T-helper 22 cell (primary cell): ENCODE measurements around the gene GALNTL6.

Experiments used
- DNase-seq: peaks from one replicate; pipeline ENCODE4 v3.0.0-alpha.2; 2020; ENCODE audit warnings: low read depth

The GALNTL6 gene

DNA sequence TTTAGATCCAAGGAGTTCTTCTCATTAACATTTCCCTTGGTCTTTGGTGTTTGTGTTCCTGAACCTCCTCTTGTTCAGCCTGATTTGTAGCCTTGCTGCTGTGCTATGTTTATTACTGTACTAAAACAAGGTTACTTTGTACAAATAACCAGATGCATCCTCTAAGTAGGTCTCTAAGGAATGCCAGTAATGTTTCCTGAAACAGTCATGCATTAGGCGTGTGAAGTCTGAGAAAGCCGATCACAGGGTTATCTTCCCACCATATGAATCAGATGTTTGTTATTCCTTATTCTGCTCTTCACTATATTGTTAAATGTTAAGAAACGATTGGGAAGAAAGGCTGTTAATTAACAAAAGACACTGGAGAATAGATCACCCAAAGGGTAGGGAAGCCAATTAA is 66.9 kb downstream of the GALNTL6 start:
- no peak for DNase-seq

DNA sequence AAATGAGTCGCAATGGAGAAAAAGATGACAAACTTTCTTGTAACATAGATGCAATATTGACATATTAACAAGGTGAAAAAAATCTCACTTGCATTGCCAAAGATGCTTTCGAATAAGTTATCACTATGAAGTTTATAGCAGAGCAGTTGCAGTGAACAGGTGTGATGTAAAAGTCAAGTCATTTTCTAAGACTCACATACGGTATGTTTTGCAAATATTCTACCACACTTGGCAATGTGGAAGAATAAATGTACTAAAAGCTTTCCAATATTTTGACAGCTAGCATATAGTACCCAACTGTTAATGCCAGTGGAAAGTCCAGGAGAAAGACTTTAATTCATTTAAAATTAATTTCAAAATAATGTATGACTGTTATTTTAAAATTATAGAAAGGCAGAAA is 76.5 kb downstream of the GALNTL6 start:
- DNase-seq: no peak

DNA sequence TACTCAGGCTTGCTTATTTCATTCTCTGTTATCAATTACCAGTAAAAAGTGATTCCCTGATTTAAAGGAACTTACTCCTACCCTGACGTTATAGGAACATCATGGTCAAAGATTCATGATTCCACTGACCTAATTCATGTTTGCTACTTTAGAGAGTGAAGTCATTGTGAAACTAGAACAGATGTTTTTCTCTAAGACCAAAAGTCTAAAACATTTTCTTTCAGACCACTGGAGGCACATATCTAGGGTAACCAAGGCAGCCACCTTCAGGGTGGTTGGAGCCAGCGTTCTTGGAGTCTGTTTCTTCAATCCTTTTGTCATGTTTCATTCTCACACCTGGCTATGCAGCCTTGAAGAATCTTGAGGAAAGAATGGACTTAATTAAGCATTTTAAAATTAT is 77.8 kb downstream of the GALNTL6 start:
- DNase-seq: no peak

DNA sequence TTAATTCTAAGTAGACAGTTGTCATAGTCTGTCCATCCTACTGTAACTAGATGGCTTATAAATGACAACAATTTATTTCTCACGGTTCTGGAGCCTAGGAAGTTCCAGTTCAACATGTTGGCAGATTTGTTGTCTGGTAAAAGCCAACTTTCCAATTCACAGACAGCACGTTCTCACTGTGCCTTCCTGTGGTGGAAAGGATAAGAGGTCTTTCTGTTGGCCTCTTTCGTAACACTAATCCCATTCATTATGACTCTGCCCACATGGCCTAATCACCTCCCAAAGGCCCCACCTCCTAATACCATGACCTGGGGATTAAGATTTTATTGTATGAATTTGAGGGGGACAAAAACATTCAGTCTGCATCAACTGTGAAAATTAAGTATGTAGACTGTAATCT is 83.2 kb downstream of the GALNTL6 start:
- DNase-seq: no peak

DNA sequence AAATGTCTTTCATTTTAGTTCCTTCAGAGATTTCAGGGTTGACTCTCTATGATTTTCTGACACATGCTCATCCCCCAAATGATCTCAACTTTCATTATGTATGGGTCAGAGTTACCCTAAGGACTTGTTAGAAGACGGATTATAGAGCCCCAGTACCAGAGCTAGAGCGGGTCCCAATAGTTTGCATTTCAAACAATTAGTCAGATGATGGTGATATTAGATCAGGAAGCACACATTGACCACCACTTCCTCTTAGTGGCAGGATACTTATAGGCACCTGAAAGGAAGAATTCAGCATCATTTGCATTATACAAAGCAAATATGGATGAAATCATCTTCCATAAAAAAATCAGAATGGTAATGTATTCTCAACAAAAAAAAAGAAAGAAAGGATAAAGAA is 106.1 kb downstream of the GALNTL6 start:
- no peak for DNase-seq

DNA sequence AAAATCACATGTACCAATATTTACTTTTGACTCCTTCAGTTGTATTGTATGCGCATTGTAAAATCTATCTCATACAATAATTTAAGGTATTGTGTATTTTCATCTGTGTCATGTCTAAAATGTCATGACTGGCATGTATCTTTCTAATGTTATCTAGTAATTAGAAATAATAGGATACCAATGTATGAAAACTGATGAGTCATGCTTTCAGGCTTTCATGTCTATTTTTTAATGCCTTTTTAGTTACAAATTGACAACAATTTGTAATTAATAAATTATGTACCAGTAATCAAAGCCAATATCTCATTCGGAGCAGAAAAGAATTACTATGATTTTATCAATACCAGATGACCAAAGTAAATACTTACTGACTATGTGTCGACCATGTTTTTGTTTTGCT is 107.7 kb downstream of the GALNTL6 start:
- no peak for DNase-seq

DNA sequence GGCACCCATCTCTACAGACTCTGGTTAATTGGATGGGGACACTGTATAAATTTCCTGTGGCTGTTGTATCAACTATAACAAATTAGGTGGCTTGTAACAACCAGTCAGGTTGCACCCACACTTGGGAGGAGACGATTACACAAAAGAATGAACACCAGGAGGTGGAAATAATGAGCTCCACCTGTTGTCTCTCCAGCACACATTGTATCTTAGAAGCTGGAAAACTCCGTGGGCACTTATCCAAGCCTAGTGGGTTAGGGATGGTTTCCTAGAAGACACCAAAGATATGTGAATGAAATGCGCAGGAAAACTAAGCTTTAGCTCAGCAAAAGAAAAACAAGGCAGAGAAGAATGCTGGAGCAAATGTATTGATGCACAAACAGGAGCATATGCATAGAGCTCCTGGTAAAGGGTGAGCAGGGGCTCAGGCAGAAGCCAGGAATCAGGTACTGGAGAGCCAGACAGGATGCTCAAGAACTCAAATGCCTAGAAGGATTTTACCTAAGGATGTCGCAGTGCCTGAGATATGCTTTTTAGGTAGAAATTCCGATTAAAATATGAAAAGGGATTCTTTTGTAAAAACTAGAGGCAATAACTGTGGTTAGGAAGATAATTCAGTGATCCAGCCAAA is 111.7 kb downstream of the GALNTL6 start:
- no peak for DNase-seq

DNA sequence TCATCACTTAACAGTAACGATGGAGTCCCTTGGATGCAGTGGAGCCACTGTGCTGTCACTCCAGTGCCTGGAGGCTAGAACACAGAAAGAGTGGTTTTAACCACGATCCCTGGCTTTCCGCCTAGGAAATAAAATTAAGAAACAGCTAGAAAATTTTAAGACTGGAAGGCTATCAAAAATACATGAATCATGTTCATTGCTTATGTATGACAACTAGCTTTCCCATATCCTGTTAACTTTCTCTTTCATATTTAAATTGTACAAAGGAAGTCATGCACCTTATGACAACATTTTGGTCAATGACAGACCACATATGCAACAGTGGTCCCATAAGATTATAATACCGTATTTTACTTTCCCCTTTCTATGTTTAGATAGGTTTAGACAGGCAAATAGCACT is 115.1 kb downstream of the GALNTL6 start:
- DNase-seq: no peak

DNA sequence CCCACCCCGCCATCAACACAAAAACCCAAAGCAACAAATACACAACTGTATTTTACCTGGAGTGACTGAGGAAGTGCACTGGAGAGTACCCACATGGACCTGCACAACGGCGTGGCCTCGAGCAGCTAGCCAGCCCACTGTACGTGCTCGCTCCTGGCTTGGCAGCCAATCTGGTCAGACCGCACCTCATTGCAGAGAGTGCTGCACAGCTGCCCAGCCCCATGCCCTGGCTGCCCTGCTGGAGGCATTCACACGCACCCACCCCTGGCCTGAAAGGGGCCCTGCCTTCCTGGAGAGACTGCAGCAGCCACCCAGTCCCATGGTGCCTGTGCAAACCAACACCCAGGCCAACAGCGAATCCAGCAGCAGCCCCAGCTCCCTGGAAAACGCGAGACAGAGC is 116.3 kb downstream of the GALNTL6 start:
- no peak for DNase-seq

DNA sequence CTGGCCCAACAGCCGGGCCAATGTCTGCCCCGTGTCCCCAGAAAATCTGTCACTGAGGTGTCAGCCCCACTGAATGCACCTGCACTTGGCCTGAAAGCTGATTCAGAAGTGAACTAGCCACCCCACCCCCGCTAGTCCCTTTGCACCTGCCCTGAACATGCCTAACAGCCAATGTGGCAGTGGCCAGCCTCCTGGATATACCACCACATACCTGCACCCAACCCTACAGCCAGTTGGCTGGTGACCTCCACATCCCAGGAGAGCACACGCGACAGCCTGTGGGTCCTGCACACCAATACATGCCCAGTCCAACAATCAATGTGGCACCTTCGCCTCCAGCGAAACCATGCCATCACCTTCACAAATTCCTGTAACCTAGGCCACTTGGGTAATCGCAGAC is 116.7 kb downstream of the GALNTL6 start:
- no peak for DNase-seq

DNA sequence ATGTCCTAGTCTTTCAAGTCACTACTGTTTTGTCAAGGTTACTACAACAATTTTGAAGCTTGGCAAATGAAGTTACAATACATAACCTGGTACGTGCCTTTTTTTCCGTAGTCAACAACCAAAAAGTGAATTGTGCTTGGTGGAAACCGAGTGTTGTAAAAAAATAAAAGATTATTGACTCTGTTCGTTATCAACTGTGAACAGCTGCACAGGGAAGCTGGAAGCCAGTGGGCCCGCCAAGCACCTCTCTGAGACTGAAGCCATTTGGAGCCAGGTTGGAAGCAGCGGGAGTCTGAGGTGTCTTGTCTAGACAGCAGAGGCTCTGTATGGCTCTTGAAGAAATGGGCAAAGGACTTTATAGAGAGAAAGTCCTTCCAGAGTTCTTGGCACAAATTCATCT is 119.0 kb downstream of the GALNTL6 start:
- no peak for DNase-seq

DNA sequence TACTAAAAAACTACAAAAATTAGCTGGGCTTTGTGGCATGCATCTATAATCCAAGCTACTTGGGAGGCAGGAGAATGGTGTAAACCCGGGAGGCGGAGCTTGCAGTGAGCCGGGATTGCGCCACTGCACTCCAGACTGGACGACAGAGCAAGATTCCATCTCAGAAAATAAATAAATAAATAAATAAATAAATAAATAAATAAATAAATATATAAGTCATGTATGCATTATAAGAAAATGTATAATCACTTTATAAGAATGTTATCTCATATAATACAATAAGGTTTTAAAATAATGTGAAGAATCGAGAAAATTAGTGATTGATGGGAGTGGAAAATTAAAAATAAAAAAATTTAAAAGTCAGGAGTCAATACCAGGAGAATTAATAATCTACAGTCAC is 127.5 kb downstream of the GALNTL6 start:
- no peak for DNase-seq

DNA sequence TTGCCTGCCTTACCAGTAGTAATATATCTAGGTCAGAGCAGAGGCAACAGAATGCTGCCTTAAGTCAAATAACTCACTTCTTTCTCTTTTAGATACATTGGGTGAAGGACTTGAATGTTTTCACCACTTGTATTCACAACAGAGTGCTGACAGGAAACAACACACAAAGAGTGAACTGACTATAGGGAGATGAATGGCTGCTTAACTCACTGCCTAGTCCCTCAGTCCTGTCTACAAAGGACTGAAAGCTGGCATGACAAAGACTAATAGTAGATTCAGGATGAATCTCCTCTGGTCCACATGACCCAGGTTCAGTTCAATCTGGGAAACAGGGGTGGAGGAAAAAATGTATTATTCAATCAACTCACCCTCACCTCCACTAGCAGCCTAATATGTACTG is 134.2 kb downstream of the GALNTL6 start:
- DNase-seq: no peak

DNA sequence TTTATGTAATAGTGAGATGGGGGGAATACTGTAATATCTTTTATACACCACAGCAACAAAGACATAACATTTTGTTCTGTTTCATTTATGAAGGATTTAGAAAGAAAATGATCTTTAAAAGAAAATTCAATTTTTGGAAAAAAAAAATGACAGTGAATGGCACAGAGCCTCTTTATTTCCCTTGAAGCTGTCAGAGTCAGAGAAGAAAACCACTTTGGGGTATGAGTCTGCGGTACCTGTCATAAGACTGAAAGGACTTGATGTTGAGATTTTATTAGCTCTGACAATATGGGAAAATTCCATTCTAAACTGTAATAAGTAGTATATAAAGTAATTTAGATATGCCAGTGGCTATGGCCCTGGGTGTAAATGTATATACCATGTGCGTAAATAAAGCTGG is 134.8 kb downstream of the GALNTL6 start:
- DNase-seq: no peak

DNA sequence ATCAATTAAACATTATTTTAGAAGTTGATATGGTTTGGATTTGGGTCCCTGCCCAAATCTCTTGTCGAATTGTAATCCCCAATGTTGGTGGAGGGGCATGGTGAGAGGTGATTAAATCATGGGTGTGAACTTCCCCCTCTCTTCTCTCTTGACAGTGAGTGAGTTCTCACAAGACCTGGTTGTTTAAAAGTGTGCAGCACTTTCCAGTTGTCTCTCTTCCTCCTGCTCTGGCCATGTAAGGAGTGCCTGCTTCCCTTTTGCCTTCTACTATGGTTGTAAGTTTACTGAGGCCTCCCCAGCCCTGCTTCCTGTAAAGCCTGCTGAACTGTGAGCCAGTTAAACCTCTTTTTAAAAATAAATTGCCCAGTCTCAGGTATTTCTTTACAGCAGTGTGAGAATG is 141.4 kb downstream of the GALNTL6 start:
- no peak for DNase-seq

DNA sequence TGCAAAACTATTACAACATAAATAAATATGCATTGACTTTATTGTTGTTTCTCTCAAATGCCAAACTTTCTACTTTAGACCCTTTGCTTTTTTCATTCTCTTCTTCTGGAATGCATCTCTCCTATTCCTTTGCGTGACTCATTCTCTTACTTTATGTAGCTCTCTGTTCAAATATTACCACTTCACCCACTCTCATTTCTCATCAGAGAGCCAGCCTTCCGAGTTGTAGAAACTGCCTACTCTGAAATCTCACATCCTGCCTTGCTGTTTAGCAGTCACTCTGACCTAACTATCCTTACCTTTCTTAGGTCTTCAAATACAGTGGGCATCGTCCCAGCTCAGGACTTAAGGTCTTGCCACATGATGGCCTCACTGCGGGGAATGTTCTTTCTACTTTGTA is 143.5 kb downstream of the GALNTL6 start:
- no peak for DNase-seq

DNA sequence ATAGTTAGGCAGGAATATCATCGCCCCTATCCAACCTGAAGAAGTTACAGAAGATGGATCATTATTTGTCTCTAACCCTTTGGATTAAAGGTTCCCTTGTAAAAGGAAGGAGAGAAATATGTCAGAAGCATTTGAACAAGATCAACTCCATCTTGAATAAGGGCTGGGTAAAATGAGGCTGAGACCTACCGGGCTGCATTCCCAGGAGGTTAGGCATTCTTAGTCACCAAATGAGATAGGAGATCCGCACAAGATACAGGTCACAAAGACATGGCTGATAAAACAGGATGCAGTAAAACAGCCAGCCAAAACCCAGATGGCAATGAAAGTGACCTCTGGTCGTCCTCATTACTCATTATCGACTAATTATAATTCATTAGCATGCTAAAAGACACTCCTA is 148.9 kb downstream of the GALNTL6 start:
- DNase-seq: no peak

DNA sequence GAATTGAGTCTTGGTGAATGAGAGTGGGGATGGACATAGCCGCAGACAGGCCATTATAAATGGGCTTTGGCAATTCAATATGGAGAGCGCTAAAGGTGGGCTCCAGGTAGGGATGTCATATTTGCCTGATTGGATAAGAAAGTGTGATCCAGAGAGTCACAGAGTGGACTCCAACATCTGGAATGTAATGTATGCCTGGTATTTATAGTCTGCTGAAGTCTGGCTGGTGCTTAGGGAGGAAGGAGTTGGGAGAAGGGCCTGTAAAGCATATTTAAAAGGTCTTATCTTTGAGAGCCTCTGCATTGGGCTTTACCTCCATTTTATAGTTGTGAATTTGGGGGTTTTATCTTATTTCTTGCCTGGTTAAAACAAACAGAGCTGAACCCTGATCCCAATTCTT is 153.2 kb downstream of the GALNTL6 start:
- DNase-seq: no peak

DNA sequence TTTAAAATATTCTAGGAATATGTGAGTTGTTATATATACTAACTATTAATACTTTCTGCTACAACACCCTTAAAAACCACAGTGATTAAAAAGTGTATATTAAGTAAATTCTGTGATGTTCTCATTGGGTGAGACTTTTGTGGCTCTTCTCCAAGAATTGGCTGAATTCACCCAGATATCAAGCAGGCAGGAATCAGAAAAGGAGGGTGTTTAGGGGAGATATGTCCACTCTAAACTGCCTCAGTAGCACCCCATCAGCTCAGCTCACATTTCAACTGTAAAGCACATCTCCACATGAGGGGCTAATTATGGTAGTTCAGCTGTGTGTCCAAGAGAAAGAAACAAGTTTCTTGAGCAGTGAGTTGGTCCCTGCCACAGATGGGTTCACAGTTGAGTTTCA is 165.0 kb downstream of the GALNTL6 start:
- no peak for DNase-seq

DNA sequence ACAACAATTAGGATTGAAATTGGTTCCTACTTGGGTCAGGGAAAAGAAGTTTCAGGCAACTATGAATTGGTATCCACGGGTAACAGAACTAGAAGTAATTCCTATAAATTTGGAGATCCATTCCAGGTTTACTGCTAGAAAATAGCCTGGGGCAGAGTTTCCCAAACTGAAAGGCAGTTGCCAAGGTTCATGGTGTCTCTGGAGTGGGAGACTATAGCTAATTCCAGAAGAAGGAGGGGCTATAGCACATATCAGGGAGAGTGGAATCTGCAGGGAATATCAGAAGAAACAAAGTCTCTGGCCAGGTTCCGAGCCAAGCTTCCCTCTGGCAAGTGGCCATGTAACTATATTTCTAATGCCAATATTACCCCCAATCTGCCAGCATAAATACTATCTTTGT is 166.3 kb downstream of the GALNTL6 start:
- DNase-seq: no peak

DNA sequence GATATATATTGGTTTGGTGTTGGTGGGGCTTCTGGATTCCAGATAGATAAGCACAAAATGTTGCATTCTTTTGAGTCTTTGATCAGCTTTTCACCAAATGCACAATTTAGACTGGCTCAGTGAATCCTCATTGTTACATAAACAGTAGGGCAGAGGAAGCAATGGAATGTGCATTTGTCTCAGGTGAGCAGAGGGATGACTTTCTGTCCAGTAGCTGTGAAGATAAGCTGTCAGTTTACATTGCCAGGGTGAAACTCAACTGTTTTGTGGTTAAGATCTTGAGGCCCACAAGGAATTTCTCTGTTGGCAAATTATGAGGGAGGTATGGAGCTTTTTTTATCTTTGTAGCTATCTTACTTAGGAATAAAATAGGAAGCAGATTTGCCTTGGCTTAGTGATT is 168.0 kb downstream of the GALNTL6 start:
- no peak for DNase-seq

DNA sequence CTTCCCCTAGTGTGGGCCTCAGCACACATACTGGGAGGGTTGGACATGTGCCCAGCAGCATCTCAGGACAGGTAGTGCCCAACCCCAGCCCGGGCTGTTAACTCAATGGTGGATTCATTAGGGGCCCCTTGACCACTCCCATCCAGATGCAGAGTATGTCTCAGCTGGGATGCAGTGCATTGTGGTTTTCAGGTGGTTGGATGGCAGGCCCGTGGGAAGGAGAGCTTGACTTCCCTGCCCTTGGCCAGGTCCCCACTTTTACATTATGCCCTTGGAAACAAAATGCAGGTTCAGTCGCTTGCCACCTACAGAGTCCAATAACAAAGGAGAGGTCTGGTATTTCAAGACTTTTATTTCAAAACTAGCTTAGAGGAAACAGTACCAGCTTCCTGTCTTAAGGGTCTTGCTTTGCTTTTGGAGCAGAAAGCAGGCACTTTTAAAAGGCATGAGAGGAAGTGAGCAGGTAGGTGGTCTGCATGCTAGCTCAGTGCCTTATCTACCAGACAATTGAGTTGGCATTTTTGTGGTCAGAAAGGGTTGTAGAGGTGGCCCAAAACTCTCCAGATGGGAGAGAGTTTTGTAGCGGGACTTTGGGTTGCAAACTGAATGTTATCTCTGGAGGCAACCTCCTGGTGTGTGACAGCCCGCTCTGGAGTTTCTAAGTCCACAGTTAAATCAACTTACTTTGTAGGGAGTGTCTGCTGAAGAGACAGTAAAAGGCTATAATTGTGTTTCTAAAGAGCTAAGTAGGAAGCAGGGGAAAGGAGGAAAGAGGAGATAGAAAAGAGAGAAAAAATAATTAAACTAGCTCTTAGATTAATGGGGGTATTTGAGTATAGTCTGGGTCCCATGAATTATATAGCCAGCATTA is 171.0 kb downstream of the GALNTL6 start:
- DNase-seq: no peak

DNA sequence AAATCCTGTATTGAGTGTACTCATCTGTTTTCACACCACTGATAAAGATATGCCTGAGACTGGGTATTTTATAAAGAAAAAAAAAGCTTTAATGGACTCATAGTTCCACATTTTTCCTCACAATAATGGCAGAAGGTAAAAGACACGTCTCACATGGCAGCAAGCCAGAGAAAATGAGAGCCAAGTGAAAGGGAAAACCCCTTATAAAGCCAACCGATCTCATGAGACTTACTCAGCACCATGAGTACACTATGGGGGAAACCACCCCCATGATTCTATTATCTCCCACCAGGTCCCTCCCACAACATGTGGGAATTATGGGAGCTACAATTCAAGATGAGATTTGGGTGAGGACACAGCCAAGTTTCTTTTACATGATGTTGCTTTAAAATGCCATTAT is 171.9 kb downstream of the GALNTL6 start:
- no peak for DNase-seq

DNA sequence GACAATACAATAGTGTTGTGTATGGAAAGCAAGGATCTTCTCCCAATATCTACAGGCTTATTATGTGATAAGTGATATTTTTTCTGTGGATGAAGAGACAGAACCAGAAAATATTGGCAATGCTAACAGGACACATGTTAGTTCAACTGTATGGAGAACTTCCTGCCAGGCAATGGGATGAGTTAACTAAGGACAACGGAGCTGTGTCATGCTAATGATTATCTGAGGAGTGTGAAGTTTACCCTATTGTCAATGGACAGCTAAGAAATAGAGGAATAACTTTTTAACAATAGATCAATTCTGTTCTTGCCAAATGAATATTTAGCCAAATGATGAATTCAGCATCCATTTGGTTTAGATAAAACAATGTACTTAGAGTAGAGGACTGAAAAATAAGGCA is 180.0 kb downstream of the GALNTL6 start:
- no peak for DNase-seq
